ENCODE measurements around the gene PAQR5.

PAQR5 gene

DNA sequence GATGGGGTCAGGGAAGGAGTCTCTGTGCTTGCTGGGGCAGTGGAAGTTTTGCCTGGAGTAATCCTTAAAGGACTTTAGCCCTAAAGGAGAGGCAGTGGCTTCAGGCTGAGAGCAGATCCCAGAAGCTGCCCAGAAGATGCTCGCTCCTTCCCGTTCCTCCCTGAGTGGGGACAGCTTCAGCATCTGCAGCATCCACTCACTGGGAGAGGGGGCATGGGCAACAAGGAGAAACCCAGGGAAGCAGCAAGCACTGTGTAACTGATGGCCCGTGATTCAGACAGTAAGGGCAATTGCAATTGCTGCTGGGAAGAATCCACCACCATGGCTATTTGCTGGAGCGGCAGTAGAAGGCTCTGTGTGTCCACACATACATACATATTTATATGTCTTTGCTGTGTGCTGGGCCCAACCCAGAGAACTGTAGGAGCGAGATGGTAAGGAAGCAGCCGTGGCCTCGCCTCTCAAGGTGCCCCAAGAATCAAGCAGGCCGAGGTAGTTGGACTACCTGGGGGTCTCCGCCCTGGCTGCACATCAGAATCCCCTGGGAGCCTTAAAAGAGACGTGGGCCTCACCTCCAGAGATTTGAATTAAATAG, 5.8 kb upstream of the PAQR5 start:
- no peaks in the 10 kb centered on the region for H3K79me2 ChIP-seq (ENCODE audit: insufficient read depth, low read length)
- no peaks in the 10 kb centered on the region for H3F3A ChIP-seq (ENCODE audit: insufficient read depth, low read length)
- no peaks in the 10 kb centered on the region for H3K9me2 ChIP-seq (ENCODE audit: low read depth, low read length)
- no peak overlapping the region for H3K4me3 ChIP-seq (ENCODE audit: low read depth, low read length, poor library complexity, severe bottlenecking)
- no peaks in the 10 kb centered on the region for H3K36me3 ChIP-seq (ENCODE audit: insufficient read depth, low read length)
- H4K20me1 ChIP-seq (ENCODE audit: insufficient read depth, low read length) = no peaks in the 10 kb centered on the region
- H3K4me1 ChIP-seq (ENCODE audit: insufficient read depth, low read length, severe bottlenecking) = no peaks in the 10 kb centered on the region
- no peaks in the 10 kb centered on the region for H3K27me3 ChIP-seq (ENCODE audit: insufficient read depth, low read length)
- H2AFZ ChIP-seq (ENCODE audit: low read length) = no peak overlapping the region
- no peaks in the 10 kb centered on the region for H3K9me3 ChIP-seq (ENCODE audit: low read length)
- H3K27ac ChIP-seq (ENCODE audit: low read depth, low read length, poor library complexity, severe bottlenecking) = no peak overlapping the region
- TF ChIP-seq, protein P1, sequence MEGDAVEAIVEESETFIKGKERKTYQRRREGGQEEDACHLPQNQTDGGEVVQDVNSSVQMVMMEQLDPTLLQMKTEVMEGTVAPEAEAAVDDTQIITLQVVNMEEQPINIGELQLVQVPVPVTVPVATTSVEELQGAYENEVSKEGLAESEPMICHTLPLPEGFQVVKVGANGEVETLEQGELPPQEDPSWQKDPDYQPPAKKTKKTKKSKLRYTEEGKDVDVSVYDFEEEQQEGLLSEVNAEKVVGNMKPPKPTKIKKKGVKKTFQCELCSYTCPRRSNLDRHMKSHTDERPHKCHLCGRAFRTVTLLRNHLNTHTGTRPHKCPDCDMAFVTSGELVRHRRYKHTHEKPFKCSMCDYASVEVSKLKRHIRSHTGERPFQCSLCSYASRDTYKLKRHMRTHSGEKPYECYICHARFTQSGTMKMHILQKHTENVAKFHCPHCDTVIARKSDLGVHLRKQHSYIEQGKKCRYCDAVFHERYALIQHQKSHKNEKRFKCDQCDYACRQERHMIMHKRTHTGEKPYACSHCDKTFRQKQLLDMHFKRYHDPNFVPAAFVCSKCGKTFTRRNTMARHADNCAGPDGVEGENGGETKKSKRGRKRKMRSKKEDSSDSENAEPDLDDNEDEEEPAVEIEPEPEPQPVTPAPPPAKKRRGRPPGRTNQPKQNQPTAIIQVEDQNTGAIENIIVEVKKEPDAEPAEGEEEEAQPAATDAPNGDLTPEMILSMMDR (IDR thresholded peaks at IDR 0.05; ENCODE audit: low read length) = no peak
- no peak for TF ChIP-seq EZH2 (IDR thresholded peaks at IDR 0.05; ENCODE audit: borderline replicate concordance, low read length)
- H3K9ac ChIP-seq (ENCODE audit: low read length) = no peak overlapping the region
- no peak overlapping the region for H3K4me2 ChIP-seq (ENCODE audit: low read length)

DNA sequence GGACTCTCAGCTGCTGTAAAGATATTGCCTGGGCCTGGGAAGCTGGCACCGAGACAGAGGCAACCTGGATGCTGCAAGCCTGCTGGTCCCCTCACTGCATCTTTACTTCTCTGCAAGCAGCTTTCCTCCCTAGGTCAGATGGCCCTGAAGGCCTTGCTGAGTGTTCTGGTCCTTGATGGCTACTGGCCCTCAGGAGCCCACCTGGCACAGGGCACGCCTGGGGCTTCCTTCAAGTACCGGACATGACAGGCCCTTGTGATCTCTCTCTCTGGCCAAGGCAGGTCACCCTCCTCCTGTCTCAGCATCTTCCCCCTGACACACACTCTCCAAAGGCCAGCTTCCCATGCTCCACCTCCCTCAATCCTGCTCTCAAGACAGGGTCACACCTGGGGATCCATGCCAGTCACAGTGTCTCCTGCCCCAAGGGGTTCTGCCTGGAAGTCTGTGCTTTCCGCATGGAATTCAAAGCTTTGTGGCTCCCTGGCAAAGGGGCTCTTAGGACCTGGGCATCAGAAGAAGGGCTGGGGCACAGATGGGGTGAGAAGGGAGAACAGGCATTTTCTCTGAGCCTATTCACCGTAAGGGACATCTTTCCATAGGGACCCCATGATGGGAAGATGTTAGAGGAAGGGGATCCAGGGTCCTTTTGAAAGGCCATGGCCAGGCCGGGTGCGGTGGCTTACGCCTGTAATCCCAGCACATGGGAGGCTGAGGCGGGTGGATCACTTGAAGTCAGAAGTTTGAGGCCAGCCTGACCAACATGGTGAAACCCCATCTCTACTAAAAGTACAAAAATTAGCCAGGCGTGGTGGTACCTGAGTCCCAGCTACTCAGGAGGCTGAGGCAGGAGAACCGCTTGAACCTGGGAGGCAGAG, 4.7 kb upstream of the PAQR5 start:
- H3F3A ChIP-seq (ENCODE audit: insufficient read depth, low read length) = no peaks in the 10 kb centered on the region
- H3K36me3 ChIP-seq (ENCODE audit: insufficient read depth, low read length) = no peaks in the 10 kb centered on the region
- no peak overlapping the region for H3K9ac ChIP-seq (ENCODE audit: low read length)
- H2AFZ ChIP-seq (ENCODE audit: low read length) = no peak overlapping the region
- no peaks in the 10 kb centered on the region for H3K9me3 ChIP-seq (ENCODE audit: low read length)
- TF ChIP-seq EZH2 (IDR thresholded peaks at IDR 0.05; ENCODE audit: borderline replicate concordance, low read length) = no peak
- TF ChIP-seq, protein P1 (IDR thresholded peaks at IDR 0.05; ENCODE audit: low read length) = no peak
- no peaks in the 10 kb centered on the region for H3K27me3 ChIP-seq (ENCODE audit: insufficient read depth, low read length)
- H3K9me2 ChIP-seq (ENCODE audit: low read depth, low read length) = no peaks in the 10 kb centered on the region
- H3K4me3 ChIP-seq (ENCODE audit: low read depth, low read length, poor library complexity, severe bottlenecking) = no peak overlapping the region
- H4K20me1 ChIP-seq (ENCODE audit: insufficient read depth, low read length) = no peaks in the 10 kb centered on the region
- no peak overlapping the region for H3K4me2 ChIP-seq (ENCODE audit: low read length)
- no peak overlapping the region for H3K27ac ChIP-seq (ENCODE audit: low read depth, low read length, poor library complexity, severe bottlenecking)
- H3K4me1 ChIP-seq (ENCODE audit: insufficient read depth, low read length, severe bottlenecking) = peaks cover 3% of the 10 kb centered on the region
- no peaks in the 10 kb centered on the region for H3K79me2 ChIP-seq (ENCODE audit: insufficient read depth, low read length)

DNA sequence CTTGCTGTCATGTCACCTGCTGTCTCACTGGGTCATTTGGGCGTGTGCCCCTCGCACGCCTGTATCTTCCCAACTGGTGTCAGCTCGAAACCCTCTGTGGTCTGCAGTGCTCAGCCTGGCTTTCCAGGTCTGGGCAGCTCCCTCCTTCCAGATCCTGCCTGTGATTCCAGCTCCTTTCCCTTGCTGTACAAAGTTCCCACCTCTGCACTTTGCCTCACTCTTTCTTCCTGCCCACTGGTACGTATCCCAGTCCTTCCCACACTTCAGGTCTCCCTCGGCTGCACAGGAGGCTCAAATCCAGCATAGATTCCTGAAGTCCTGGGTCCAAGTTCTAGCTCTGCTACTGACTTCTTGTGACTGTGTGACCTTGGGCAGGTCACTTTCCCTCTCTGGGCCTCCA, 2.1 kb upstream of the PAQR5 start:
- peaks cover 3% of the 10 kb centered on the region for H3K4me1 ChIP-seq (ENCODE audit: insufficient read depth, low read length, severe bottlenecking)
- no peaks in the 10 kb centered on the region for H3K9me2 ChIP-seq (ENCODE audit: low read depth, low read length)
- no peaks in the 10 kb centered on the region for H3K27me3 ChIP-seq (ENCODE audit: insufficient read depth, low read length)

More for the DNA sequence above, 2.1 kb upstream of the PAQR5 start:
- Histone ChIP-seq H4K20me1 (ENCODE audit: insufficient read depth, low read length) (no peaks in the 10 kb centered on the region), H3K9me3 (ENCODE audit: low read length) (no peaks in the 10 kb centered on the region), H3K4me3 (ENCODE audit: low read depth, low read length, poor library complexity, severe bottlenecking) (no peak overlapping the region), H3K4me2 (ENCODE audit: low read length) (no peak overlapping the region), H3K36me3 (ENCODE audit: insufficient read depth, low read length) (no peaks in the 10 kb centered on the region), H3K9ac (ENCODE audit: low read length) (no peak overlapping the region), H2AFZ (ENCODE audit: low read length) (no peak overlapping the region), H3K27ac (ENCODE audit: low read depth, low read length, poor library complexity, severe bottlenecking) (no peak overlapping the region), H3F3A (ENCODE audit: insufficient read depth, low read length) (no peaks in the 10 kb centered on the region), H3K79me2 (ENCODE audit: insufficient read depth, low read length) (no peaks in the 10 kb centered on the region)
- TF ChIP-seq, protein P1 (IDR thresholded peaks at IDR 0.05; ENCODE audit: low read length) = no peak
- no peak for TF ChIP-seq EZH2 (IDR thresholded peaks at IDR 0.05; ENCODE audit: borderline replicate concordance, low read length)

Data from OCI-LY1 (cell line).